ACHN (cell line): ENCODE data around the gene ADD2.
A peak's percentile ranks its signal among the peaks of the same experiment; 100 is the strongest.

ENCODE experiments used
- DNase-seq: peaks from one replicate; pipeline ENCODE4 v3.0.0-alpha.2; 2015
- in situ Hi-C: cut with HindIII; loops from 2 replicates; pipeline ENCODE4 v1.10.0; 2017; ENCODE audit warnings: low sequenced_read_pairs, low pct_ligation_motif_present, low pct_unique_long_range_greater_than_20kb

ADD2 gene

GRCh38 chr2:70790136-70790828, 22.3 kb upstream of the ADD2 start, which contains the start of gene FIGLA:
Gene FIGLA (minus strand): TSS chr2:70790643. CDS start chr2:70790638, 5 bp downstream.
- no peak for DNase-seq
- in situ Hi-C loops: loop anchor here (25.0 kb wide), 1 partner anchor 103 kb away; no protein-coding TSS in a partner anchor

DNA sequence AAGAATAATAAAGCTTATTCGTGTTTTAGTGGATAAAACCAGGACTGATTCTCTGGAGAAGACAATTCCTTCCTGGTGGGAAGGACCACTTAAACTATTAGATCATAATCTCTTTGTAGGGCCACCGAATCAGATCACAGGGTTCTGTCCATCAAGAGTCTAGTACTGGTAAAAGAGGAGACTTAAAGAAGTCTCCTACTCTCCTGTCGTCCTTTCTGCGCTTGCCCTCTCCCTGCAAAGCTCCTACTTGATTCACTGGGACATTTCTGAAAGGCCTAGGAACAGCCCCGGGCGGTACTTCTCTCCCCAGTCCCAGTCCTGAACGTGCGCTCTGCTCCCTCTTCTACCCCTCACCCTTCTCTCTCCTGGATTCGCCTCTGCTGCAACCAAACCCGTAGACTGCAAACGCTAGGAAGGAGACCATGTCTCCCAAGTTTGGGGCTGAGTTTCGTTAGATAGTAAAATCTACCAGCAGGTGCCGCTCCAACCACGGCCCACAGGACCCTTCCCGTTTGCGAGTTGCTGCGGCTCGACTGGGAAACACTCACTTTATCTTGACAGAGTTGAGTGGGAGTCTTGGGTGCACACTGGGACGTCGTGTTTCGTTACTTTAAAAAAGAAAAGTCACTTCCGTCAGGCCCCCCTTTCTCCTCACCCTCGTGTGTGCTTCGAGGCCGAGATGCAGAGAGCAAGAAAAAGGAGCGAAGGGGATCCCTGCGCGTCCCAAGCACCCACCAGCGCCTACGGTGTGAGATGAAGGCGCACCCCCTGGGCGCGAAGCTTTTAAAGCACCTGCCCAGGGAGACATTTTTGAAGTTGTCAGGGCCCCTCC, 21.5 kb upstream of the ADD2 start:
- peak; percentile 64 for DNase-seq
- in situ Hi-C loops: loop anchor here (25.0 kb wide), 1 partner anchor 102 kb away; no protein-coding TSS in a partner anchor

- in situ Hi-C loops: loop anchor here (25.0 kb wide), 1 partner anchor 98 kb away; no protein-coding TSS in a partner anchor
- DNase-seq: peak; percentile 61
Measured at GRCh38 chr2:70785137-70785911, 17.3 kb upstream of the ADD2 start.

DNA sequence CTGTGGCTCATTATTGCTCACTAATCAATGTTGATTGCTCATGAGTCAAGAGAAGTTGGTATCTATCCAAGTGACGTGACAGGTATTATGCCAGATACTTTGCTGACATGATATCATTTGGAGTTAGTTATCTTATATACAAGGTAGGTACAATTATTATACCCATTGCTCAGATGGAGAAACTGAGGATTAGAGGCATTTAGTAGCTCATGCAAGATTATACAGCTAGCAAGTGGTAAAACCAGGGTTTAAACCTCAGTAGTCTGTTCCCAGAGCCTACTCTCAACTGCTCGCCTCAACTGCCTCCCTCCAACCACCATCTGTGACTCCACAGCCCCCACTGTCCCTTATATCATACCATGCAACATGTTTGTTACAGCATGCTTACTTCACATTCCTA, 16.3 kb upstream of the ADD2 start:
- in situ Hi-C loops: loop anchor here (25.0 kb wide), 1 partner anchor 97 kb away; no protein-coding TSS in a partner anchor

DNA sequence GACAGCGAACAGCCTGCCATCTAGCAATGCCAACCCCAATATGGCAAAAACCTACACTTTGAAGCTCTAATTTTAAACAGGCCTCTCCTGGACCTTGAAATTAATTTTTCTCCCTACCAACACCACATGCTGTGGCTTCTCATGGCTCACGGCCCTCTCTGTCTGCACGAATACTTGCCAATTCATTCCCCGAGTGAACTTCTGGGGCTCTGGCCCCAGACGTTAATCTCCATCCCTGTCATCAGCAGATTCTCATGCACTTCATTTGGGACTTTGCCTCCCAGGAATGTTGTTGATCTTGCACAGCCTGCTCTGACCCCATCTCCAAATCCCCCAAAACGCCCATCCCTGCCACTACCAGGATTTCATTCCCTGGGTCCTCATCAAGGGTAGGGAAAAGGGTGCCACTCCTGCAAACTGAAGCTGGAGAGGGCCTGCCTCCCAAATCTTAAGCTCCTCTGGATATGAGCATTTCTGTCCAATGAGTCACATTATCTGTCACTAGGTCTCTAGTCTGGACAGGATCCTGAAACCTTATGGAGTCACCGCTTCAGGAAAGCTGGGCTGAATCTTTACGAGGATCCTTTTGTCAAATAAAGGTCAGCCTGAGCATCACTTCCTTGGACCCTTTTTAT, 12.0 kb upstream of the ADD2 start:
- in situ Hi-C loops: loop anchor here (25.0 kb wide), 1 partner anchor 93 kb away; no protein-coding TSS in a partner anchor
- peak; percentile 14 for DNase-seq

More for the DNA sequence above, 16.3 kb upstream of the ADD2 start:
- DNase-seq: no peak

DNA sequence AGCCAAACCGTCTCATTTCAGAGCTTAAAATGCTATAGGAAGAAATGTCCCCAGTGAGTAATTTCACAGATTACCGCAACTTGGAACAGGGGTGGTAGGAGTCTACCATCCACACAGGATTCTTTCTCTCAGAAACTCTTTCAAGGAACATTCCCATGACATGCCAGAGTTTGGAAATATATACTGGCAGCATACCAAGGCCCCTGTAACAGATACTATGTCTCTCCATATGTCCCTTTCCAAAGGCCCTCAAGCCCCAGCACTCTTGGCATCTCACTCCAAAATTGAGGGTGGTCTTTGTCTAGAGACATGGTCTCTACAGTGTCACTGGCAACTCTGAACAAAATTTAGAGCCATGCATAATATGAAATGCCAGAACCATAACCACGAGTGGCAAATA, 11.5 kb upstream of the ADD2 start:
- DNase-seq: no peak
- in situ Hi-C loops: loop anchor here (25.0 kb wide), 1 partner anchor 92 kb away; no protein-coding TSS in a partner anchor

DNA sequence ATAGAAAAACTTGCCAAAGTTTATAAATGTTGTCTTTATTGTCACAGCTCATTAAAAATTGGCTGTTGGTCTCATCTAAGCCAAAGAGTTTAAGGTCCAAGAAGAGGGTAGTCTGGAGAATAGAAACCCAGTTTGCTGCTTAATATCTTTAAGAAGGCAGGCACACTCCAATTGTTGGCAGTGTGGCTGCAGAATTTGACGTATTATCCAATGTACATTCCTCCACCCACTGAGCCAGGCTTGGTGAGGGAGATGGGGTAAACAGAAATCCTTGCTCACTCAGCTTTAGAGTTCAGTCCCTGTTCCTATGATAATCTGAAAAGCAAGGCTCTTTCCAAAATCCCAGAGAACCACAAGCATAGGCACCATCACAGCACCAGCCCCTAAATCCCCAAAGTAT, 10.7 kb upstream of the ADD2 start:
- in situ Hi-C loops: loop anchor here (25.0 kb wide), 1 partner anchor 91 kb away; no protein-coding TSS in a partner anchor
- no peak for DNase-seq

DNA sequence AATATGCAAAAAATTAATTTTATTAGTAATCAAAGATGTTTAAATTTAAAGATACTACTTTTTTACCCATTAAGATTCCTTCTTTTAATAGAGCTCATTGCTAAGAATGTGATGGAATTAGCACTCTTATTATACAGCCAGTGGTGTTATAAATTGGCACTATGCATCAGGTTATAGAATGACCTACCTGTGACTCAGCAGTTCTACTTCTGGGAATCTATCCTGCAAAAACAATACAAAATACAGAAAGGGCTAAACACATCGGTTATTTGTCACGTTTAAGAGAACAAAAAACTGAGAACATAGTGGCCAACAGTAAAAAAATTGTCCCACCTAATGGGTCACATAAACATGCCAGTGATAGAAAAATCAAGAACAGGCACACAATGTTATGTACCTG, 9.4 kb upstream of the ADD2 start:
- in situ Hi-C loops: loop anchor here (25.0 kb wide), 1 partner anchor 90 kb away; no protein-coding TSS in a partner anchor
- no peak for DNase-seq

- DNase-seq: no peak
- in situ Hi-C loops: loop anchor here (25.0 kb wide), 1 partner anchor 89 kb away; no protein-coding TSS in a partner anchor
Measured at GRCh38 chr2:70776266-70776665, 8.3 kb upstream of the ADD2 start.

DNA sequence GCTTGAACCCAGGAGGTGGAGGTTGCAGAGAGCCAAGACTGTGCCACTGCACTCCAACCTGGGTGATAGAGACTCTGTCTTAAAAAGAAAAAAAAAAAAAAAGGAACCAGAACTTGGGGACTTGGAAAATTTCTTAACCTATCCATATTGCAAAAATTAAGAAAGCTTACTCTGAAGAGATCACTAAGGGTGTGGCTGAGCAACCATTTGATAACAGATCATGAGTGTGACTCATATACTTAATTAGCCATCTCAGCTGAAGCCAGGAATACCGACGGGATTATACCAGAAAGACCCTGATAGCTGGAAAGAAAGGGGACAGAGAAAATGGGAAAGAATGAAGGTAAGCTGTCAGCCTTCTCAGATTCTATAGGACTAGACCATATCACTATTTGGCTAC, 7.1 kb upstream of the ADD2 start:
- DNase-seq: no peak
- in situ Hi-C loops: loop anchor here (25.0 kb wide), 1 partner anchor 88 kb away; no protein-coding TSS in a partner anchor

- in situ Hi-C loops: no loop called here
- no peak for DNase-seq
Measured at GRCh38 chr2:70772486-70773155, 4.6 kb upstream of the ADD2 start.

DNA sequence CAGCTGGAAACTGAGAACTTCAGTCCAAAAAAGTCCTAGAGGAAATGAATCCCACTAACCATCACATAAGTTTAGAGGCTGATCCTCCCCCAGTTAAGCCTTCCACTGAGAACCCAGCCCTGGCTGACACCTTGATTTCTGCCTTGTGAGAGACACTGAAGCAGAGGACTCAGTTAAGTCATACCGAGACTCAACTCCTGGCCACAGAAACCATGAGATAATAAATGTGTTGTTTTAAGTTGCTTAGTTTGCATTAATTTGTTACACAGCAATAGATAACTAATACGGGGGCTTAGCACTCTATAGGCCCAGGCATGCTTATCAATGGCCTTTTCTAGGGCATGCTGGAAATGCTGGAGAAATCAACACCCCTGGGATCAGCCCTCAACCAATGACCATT, 3.4 kb upstream of the ADD2 start:
- in situ Hi-C loops: no loop called here
- DNase-seq: no peak

- in situ Hi-C loops: no loop called here
- no peak for DNase-seq
Measured at GRCh38 chr2:70769450-70769849, 1.4 kb upstream of the ADD2 start.

DNA sequence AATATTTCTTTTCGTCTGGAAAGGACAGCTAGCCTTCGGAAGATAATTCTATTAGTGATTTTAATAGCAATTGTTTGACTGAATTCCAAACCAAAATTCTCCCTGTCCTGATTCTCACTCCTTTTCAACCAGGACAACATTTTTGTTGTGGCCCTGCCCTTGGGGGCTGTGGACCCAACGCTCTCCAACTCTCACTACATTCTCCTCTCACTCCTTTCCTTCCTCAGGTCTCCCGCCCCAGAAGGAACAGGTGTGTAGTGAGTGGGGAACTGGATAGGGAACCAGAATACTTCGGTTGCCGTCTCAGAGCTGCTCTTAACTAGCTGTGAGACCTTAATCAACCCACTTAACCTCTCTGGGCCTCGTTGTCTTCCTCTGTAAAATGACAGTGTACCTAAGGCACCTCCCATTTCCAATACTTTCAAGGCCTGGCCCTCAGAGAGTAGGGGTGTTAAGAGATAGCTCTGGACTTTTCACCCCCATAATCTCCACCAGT, 638 bp upstream of the ADD2 start:
- in situ Hi-C loops: no loop called here
- DNase-seq: no peak

- peak; percentile 60 for DNase-seq
- in situ Hi-C loops: no loop called here
Measured at GRCh38 chr2:70767079-70767698, 811 bp downstream of the ADD2 start.

GRCh38 chr2:70766357-70767078, 1.5 kb downstream of the ADD2 start:
- in situ Hi-C loops: no loop called here
- DNase-seq: no peak
